ENCODE results near the gene SSTR5.

The SSTR5 gene

GRCh38 chr16:1106659-1107058, 34.1 kb downstream of the SSTR5 start:
- no peak for DNase-seq (ENCODE audit: low read depth)

DNA sequence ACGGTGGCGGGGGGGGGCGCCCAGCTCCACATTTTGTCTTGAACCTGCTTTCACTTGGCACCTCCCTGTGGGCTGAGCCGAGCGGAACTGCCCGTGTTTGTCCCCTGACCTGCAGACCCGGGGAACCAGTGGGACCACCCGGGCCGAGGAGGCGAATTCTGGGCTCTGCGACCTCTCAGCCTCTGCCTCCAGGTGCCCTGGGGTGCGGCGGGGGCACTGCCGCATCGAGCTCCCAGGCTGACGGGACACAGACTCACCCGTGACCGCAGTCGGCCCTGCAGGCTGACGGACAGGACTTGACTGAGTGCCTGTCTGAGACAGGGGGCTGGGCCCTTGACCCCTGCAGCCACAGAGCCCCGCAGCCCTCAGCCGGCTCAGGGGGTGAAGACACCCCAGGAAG, 34.6 kb downstream of the SSTR5 start:
- no peak for DNase-seq (ENCODE audit: low read depth)

DNA sequence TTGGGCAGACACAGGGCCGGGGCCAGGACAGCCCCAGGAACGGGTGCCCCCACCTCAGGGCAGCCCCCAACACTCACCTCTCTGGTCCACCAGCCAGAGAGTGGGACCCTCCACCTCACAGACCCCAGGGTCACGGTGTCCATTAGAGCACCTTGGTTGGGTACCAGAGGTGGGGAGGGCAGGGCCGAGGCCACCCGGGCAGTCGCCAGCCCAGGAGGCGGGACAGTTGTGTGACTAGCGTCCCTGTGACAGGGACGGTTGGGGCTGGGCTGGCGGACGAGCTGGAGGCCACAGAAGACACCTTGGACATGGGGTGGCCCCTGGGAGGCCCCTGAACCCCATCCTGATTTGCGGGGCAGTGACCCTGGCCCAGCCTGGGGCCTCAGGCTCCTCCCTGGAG, 35.2 kb downstream of the SSTR5 start:
- no peak for DNase-seq (ENCODE audit: low read depth)

- no peak for DNase-seq (ENCODE audit: low read depth)
Observed at GRCh38 chr16:1108299-1109252, 36.0 kb downstream of the SSTR5 start.

GRCh38 chr16:1109648-1110047, 37.1 kb downstream of the SSTR5 start:
- DNase-seq (ENCODE audit: low read depth): no peak

GRCh38 chr16:1112506-1113184, 40.1 kb downstream of the SSTR5 start:
- no peak for DNase-seq (ENCODE audit: low read depth)

DNA sequence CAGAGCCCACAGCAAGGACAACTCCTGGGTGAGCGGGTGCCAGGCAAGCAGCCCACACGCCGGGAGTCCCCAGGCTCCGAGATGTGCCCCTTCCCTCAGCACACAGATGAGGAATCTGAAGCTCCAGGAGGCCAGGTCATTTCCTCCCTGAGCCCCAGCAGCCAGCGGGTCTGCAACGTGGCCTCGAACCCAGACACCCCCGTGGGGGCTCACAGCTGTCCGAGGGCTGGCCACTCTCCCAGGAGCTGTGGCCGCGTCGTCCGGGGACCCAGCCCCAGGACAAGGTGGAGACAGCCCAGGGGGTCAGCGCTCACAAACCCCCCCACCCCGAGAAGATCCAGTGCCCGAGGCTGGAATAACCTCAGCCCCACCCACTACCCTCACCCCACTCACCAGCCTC, 40.9 kb downstream of the SSTR5 start:
- DNase-seq (ENCODE audit: low read depth): no peak

- no peak for DNase-seq (ENCODE audit: low read depth)
Observed at GRCh38 chr16:1113889-1114526, 41.5 kb downstream of the SSTR5 start.

DNA sequence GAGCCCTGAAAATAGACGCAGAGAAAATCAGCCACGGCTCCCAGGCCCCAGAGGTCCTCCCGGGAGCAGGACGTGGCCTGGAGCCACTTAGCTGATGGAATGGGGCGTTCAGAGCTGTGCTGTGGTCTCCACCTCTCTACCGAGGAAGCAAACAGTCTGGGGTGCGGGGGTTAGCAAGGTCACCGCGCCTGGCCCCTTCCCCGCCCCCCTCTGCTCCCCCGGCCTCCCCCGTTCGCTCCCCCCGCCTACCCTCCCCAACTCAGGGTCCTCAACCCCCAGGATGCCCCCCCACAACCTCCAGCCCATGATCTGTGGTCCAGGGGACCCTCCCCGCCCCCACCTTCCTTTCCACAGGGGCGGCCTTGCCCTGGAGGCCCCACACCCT, 44.1 kb downstream of the SSTR5 start:
- no peak for DNase-seq (ENCODE audit: low read depth)

- DNase-seq (ENCODE audit: low read depth): no peak
Observed at GRCh38 chr16:1117176-1117900, 44.8 kb downstream of the SSTR5 start.

- no peak for DNase-seq (ENCODE audit: low read depth)
Observed at GRCh38 chr16:1117926-1118325, 45.4 kb downstream of the SSTR5 start.

DNA sequence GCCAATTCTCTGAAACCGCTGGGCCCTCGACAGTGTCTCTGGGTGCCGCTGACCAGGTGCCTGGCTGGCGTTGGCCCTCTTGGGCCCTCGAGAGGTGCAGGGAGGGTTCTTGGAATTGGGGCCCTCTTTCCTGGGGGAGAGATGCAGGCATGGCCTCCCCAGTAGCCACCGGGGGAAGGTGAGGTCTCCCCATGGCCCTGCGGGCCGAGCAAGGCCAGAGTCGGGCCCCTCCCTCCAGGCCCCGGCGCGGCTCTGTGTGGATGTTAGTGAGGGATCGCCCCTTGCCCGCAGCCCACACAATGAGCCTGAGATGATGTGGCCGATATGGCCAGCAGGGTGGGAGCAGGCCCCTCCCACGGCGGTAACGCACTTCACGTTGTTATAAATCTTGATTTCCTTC, 46.6 kb downstream of the SSTR5 start:
- DNase-seq (ENCODE audit: low read depth): no peak

- no peak for DNase-seq (ENCODE audit: low read depth)
Observed at GRCh38 chr16:1119766-1120576, 47.4 kb downstream of the SSTR5 start.

DNA sequence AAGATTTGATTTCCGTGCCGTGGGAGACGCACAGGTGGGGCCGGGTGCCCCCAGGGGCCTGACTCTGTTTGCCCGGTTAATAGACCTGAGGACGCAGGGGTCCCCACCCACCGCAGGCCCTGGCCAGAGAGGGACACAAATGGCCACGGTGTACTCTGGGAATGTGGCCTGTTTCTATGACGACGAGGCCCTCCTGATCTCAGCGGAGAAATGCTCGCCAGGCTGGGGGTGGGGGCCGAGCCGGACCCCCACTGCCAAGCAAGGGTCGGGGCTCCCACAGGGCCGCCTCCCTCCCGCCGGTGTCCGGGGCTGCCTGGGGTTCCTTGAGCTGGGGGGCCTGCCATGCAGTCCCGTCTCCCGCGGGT, 48.0 kb downstream of the SSTR5 start:
- no peak for DNase-seq (ENCODE audit: low read depth)

DNA sequence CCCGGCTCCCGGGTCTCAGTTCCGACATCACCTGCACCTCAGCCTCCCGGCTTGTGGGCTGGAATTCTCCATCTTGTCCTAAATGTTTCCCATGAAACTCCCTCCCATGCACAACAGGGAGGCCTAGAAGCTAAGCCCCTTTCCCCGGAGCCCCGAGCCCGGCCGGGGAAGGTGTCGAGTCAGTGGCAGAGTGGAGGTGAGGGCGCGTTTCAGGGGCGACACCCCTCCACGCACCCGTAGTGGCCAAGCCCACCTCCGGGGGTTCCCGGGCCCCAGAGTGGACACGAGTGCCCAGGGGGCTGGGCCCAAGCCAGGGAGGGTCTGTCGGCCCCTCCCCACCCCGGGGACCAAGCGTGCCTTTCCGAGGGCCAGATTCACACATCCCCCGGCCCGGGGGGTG, 48.5 kb downstream of the SSTR5 start:
- DNase-seq (ENCODE audit: low read depth): no peak

GRCh38 chr16:1121601-1122397, 49.3 kb downstream of the SSTR5 start:
- DNase-seq (ENCODE audit: low read depth): no peak

- no peak for DNase-seq (ENCODE audit: low read depth)
Observed at GRCh38 chr16:1122398-1122765, 49.8 kb downstream of the SSTR5 start.

GRCh38 chr16:1123525-1124230, 51.1 kb downstream of the SSTR5 start:
- no peak for DNase-seq (ENCODE audit: low read depth)

DNA sequence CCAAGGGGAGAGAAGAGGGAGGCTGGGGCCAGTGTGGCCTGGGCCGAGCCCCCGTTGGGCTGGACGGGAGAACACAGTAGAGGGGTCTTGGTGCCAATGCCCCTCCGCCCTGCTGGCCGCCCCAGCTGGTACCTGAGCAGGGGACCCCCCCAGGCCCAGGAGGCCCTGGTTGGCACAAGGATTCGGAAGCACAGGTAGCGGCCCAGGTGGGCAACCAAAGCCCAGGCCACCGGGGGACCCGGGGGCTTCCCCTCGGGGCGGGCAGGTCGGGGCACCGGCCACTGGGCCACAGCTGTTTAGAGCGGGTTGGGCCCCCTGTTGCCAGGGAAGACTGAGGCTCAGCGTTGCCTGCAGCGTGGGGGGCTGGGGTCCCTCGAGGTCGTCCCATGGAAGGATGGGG, 51.7 kb downstream of the SSTR5 start:
- DNase-seq (ENCODE audit: low read depth): no peak

DNA sequence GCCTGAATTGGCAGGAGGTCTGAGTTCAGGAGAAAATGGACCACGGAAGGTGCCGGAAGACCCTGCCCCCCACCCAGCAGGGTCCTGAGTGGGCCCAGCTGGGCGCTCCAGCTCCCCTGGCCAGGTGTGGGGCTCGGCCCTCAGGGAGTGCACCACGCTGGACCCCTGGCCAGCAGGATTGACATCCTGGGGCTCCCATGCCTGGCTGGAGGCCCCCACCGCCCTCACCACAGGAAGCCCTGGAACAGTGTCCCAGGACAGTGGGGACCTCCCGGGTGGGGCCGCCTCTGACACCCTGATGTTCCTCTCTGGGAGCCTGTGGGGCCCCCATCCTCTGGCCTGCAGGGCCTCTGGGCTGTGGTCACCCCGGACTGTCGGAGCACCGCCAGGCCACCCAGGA, 52.2 kb downstream of the SSTR5 start:
- DNase-seq (ENCODE audit: low read depth): no peak

All from stimulated activated CD8-positive, alpha-beta memory T cell treated with anti-CD3 and anti-CD28 coated beads, Interleukin-4, amount 100 ng/mL, for 24 hours (primary cell).